ENCODE data around the gene RAB5IF. TPM values are rescaled to one million over a fixed set of nuclear protein-coding genes. Genes with fewer than 3 reads are reported as not detected.

RAB5IF gene
- total RNA-seq, 1 donor from 2014 or later = 128 TPM

DNA sequence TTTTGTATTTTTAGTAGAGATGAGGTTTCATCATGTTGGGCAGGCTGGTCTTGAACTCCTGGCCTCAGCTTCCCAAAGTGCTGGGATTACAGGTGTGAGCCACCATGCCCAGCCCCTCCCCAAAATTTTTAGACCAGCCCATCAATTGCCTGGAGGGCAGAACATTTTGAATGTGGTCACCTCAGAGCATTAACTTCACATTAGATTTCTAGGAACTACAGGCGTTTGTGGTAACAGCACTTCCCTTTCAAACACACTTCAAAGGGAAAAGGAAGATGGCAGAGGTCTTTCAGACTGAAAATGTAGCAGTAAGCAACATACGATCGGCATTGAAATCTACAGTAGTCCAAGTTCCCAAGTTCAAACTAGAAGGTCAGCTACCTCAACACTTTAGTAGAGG lies 52.7 kb downstream of the RAB5IF start:
- DNase-seq (ENCODE audit: extremely low read depth, low read depth, low spot score) = no peak

Other genes starting within 250 kb of the RAB5IF start
- gene MYL9, start 64.3 kb upstream of the RAB5IF start, total RNA-seq = 51.2 and 91.8 TPM in 2 replicates
- 22.2 and 32.6 TPM in 2 replicates for gene TGIF2, start 32.2 kb upstream of the RAB5IF start, total RNA-seq
- not detected in 2 replicates for gene SLA2, start 40.4 kb downstream of the RAB5IF start, total RNA-seq
- gene NDRG3, start 140.3 kb downstream of the RAB5IF start, total RNA-seq = 21.0 and 25.6 TPM in 2 replicates
- gene DSN1, start 168.0 kb downstream of the RAB5IF start, total RNA-seq = 7.5 and 13.3 TPM in 2 replicates